Muscle of back (tissue), 13 donors: ENCODE measurements around the gene OR5K3. TPM values are rescaled to one million over a fixed set of nuclear protein-coding genes. Genes with fewer than 3 reads are reported as not detected.
"Not testable (repeated sequence)": the region's sequence is repeated elsewhere in the genome, so short reads cannot be mapped to it uniquely, and the experiment has no call there.

ENCODE experiments used
- DNase-seq, 3 donors: peaks; one replicate each; pipeline versions ENCODE4 v3.0.0 to v3.0.0-alpha.2; 2013
- long read RNA-seq, 9 donors: transcript quantifications; one replicate each; lab custom pipeline, GENCODE V29; 2026
- polyA plus RNA-seq, 10 donors: library from polyadenylated mRNA; unstranded; fragments of 120-200 nt; gene quantifications; one replicate each; pipeline ENCODE4 v1.2.1, GENCODE V29; 2013; ENCODE audit not compliant: insufficient read length in 10 of 10

OR5K3 gene, protein sequence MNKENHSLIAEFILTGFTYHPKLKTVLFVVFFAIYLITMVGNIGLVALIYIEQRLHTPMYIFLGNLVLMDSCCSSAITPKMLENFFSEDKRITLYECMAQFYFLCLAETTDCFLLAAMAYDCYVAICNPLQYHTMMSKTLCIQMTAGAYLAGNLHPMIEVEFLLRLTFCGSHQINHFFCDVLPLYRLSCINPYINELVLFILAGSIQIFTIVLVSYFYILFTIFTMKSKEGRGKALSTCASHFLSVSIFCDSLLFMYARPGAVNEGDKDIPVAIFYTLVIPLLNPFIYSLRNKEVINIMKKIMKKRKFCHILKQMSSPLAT
- polyA plus RNA-seq, result not detected
- long read RNA-seq, donor 1, result 0 reads
- long read RNA-seq, donor 2, result 0 reads
- long read RNA-seq, donor 3, result 0 reads
- long read RNA-seq, donor 4, result 0 reads
- long read RNA-seq, donor 5, result 0 reads
- long read RNA-seq, donor 6, result 0 reads
- long read RNA-seq, donor 7, result 0 reads
- long read RNA-seq, donor 8, result 0 reads
- long read RNA-seq, donor 9, result 0 reads

DNA sequence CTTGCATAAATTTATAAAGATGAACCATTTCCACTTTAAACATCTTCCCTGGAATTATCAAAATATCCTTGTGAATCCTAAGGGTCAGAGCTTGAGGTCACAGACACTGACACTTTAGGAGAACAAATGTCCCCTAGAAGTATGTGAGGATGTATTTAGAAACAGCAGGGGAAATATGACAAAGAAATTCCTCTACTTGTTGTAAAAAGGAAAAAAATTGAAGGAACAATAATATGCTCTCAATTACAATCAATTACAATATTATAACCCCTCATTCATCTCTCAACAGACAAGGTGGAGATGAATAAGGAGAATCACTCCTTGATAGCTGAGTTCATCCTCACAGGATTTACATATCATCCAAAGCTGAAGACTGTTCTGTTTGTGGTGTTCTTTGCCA is at the start of gene OR5K3:
OR5K3 (plus strand) TSS at position 301 of the 400 bp plus-strand sequence; CDS start at position 301, 0 bp downstream.
- DNase-seq, result no peak

DNA sequence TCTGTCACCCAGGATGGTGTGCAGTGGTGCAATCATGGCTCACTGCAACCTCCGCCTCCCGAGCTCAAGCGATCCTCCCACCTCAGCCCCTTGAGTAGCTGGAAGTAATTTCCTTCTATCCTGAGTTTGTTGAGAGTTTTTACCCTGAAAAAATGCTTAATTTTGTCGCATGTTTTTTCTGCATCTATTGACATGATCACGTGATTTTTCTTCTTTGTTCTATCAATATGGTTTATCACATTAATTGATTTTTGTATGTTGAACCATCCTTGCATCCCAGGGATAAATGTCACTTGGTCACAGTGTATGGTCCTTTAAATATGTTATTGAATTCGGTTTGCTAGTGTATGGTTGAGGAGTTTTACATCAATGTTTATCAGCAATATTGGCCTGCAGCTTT is 48.7 kb upstream of the OR5K3 start:
- no peak for DNase-seq

DNA sequence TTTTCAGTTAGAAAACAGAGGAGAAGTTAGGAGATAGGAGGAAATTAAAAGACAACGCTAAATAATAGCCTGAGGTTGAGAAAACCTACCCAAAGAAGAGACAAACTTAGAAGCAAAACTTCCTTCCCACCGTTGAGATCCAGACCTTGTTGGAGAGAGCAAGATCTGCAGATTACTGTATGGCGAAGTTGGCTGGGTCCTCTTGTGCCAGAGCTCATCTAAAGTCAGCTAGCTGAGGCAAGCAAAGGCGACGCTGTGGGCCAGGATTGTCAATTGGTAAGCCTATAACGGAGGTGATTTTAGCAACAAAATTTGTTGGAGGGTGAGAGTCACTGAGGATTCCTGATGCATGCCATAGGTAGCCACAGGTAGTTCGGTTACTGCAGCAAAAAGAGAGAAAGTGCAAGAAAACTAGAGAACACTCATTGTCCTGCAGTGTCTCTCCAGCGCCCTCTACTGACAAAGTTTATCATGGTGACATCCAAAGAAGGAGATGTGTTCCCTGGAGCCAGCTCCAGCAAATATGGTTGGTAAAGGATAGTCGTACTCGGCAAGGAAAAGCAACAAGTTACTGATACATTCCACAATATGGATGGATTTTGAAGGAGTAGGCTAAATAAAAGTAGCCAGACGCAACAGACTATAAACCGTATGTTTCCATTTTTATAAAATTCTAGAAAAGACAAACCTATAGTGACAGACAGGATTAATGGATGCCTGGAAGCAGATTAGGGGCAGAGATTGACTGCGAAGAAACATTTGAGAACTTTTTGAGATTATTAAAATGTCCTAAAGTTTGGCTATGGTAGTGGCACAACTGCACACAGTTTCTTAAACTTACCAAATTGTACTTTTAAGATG is 46.6 kb upstream of the OR5K3 start:
- peak in 2 of 3 donors; percentile 14 for DNase-seq

DNA sequence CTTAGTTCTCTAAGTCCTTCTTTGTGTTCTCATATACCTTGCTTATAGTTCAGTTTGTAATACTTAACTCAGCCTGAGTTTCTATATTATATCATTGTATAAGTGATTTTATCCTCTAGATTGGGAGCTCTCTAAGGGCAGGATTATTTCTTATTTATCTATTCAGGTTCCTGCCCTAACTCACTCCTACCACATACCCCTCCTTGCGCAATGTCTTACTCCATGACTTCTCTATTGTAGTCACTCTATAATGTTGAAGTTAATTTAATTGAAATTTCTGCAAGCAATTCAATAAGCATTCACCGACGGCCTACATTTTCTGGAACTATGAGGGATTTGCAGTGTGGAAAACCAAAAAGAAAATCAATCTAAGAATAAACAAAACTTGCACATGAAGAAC is 40.4 kb upstream of the OR5K3 start:
- DNase-seq, result no peak

DNA sequence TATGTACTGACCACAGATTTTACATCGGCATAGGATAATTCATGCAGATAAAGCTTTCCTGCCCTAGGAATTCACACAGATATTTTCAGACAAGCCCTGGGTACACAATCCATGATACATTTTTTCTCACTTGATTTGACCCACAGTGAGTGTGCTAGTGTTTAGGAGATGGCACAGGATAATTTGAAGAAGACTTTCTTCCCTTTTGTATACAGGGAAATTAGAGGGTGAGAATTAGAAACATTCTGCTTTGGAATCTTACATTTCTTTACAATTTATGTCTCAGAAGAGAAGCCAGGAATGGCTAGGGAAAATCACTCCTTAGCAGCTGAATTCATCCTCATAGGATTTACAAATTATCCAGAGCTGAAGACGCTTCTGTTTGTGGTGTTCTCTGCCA is 36.9 kb upstream of the OR5K3 start, which contains the start of gene OR5K4:
OR5K4 (plus strand) TSS at position 301 of the 400 bp plus-strand sequence; CDS start at position 301, 0 bp downstream.
- DNase-seq, result no peak

DNA sequence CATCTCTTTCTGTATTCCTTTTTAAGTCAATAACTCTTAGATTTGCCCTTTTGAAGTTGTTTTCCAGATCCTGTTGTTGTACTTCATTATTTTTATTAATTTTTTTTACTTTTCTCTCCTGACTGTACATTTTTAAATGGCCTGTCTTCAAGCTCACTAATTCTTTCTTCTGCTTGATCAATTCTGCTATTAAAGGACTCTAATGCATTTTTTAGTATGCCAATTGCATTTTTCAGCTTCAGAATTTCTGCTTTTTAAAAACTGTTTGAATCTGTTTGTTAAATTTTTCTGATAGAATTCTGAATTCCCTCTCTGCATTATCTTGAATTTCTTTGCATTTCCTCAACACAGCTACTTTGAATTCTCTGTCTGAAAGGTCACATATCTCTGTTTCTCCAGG is 31.2 kb upstream of the OR5K3 start:
- DNase-seq, result no peak

DNA sequence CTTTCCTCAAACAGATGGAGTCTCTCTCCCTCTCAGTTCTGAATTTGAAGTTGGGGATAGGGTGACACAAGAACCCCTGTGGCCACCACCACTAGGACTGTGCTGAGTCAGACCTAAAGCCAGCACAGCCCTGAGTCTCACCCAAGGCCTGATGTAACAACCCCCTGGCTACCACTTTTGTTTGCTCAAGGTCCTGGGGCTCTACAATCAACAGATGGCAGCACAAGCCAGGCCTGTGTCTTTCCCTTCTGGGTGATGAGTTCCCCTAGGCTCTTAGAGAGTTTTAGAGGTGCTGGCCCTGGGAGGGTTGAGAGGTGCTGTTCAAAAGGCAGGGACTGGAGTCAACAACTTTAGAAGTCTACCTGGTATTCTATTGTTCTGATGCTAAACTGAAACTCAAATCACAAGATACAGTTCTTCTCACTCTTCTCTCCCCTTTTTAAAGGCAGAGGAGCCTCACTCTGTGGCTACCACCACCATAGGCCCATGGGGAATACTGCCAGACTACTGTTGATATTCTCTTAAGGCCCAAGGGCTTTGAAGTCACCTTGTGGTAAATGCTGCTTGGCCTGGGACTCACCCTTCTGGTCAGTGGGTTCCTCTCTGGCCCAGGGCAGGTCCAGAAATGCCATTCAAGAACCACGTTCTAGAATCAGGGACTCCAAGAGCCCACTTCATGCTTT is 30.3 kb upstream of the OR5K3 start:
- no peak for DNase-seq

DNA sequence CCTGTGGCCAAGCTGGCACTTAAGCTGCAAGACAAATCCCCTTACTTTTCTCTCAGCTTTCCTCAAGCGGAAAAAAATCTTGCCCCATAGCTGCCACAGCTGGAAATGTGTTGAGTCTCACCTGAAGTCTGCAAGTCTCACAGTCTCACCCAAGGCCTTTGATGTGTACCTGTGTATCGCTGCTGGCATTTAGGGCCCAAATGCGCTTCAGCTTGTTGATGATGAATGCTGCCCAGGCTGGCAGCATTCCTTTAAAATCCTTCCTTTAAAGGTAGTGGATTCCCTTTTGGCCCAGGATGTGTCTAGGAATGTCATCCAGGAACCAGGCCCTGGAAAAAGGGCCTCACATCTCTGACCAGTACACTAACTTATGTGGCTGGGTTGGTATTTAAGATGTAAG is 29.8 kb upstream of the OR5K3 start:
- no peak for DNase-seq

DNA sequence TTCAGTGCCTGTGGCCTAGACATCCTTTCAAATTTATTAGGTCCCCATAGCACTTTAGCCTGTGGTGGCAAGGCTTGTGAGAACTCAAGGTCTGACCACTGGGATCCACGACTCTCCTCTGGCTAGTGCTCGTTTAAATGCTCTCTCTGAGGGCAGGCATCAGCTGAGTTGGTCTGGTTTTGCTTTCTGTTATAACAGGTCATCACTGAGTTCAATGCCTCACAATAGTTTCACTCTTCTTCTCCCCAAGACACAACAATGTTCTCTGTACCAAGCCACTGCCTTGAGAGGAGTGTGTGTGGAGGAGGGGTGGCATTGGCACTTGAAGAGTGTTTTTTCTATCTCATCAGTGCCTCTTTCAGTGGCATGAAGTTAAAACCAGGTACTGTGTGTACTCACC is 29.2 kb upstream of the OR5K3 start:
- DNase-seq, result no peak

DNA sequence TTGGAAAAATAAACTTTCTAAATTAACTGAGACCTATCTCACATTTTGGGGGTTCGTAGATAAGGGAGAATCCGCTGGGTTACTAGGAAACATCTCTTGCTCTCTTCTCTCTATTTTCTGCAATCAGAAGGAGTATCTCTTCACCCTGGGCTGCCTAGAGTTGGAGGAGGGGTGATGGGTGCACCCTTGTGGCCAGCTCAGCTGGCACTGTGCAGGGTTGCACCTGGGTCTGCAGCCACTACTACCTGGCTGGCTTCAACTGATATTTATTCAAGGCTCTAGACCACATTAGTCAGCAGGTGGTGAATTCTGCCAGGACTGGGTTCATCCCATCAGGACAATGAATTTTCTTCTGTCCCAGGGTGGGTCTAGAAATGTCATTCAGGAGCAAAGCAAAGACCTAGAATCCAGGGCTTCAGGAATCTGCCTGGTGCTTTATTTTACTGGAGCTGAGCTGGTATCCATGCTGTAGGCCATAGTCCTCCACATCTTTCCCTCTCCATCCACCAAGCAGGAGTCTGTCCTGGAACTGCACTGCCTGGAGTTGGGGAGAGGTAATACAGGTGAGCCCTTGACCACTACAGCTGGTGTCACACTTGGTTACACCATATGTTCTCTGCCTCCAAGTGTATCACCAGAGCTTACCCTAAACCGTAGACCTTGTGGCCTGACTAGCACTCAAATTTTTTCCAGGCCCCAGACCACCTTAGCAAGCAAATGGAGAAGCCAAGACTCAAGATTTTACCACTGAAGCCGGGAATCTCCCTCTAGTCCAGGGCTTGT is 22.8 kb upstream of the OR5K3 start:
- no peak for DNase-seq

DNA sequence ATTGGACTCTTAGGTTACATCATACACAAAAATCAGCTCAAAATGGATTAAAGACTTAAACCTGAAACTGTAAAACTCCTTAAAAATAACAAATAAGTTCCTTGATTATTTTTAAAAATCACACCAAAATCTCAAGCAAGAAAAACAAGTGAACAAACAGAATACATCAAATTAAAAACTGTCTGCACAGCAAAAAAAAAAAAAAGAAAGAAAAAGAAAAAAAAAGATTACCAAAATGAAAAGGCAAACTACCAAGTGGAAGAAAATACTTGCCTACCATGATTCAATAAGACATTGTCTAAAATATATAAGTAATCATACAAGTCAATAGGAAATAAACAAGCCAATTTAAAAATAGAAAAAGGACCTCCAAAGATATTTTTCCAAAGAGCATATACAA is 19.3 kb upstream of the OR5K3 start:
- no peak for DNase-seq

DNA sequence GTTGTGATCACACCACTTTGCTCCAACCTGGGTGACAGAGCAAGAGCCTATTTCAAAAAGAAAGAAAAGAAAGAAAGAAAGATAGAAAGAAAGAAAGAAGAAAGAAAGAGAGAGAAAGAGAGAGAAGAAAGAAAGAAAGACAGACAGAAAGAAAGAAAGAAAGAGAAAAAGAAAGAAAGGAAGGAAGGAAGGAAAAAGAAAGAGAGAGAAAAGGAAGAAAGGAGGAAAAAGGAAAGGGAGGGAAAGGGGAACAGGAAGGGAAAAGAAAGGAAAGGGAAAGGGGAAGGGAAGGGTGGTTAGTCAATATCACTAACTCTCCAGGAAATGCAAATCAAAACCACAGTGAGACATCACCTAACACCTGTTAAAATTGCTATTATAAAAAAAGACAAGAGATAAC is 18.6 kb upstream of the OR5K3 start:
- no peak for DNase-seq

DNA sequence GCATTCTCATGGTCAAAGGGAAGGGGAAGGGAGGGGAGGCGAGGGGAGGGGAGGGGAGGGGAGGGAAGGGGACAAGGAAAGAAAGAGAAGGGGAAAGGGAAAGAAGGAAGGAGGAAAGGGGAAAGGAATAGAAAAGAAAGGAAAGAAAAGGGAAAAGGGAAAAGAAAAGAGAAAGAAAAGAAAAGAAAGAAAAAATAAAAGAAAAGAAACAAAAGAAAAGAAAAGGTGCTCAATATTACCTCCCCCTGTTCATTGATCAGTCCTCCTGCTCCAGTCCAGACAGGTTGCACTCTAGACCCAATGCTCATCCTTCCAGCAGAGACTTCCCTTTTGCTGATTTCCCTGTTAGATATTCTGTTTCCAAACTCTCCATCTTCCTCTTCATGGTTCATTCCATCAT is 18.0 kb upstream of the OR5K3 start:
- no peak for DNase-seq

DNA sequence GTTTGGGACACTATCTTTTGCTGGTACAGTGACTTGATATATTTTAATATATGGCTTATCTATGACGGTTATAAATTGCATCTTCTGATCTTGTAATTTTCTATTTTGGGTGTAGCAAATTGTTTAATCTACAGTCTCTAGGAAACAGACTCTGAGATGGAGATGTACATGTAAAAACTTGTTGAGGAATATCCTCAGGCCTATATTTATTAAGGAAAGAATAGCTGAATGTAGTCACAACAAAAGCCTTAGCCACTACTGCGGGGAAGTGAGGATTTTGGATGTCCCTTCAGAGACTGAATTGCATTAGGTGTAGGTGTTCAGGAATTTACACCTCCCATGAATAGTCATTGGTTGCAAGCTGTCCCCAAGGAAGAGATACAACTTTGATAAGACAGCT is 13.8 kb upstream of the OR5K3 start:
- no peak for DNase-seq

DNA sequence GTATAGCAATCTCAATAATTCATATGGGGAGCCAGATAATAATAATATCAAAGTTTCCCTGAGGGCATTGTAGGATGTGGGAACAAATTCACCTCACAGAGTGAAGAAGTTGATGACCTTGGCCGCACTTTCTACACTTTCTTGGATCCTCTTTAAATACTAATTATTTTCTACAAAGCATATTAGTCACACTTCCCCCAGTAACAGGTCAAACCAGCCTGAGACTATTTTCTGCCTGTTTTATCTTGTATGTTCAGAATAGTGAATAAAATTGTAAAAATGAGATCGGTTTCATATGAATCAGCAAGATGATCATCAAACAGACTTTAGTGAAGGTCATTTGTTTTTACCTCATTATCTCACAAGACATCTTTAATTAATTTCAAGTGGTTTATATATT is 2.3 kb upstream of the OR5K3 start:
- DNase-seq, result no peak

DNA sequence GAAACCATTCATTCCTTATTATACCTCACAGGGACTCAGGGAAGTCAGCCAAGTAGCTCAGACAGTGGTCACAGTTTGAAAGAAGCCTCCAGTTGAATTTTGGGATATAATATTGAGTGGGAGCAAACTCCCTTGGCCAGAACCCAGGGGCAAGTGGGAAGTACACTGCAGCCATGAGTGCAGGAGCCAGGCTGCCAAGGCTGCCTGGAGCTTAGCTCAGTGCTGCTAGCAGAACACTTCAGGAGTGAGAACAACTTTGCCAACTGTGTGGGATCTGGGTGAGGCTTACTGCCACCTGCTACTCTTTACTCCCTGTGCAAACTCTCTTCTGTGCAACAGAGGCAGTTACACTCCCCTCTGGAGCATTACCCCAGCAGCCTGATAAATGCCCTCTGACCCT is 4.6 kb downstream of the OR5K3 start:
- no peak for DNase-seq

DNA sequence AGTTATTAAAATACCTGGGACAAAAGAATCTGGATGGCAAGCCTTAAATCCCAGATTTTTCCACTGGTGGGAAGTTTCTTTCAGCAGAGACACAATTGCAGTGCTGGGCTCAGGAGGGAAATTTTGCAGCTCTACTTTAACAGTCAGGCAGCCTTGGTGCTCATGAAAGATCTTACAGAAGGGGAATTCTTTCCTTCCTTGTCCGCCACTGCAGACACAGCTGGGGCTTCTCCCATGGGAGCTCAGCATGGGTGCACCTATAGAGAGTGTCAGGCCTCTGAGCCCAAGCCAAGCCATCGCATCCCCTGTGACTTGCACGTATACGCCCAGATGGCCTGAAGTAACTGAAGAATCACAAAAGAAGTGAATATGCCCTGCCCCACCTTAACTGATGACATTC is 6.0 kb downstream of the OR5K3 start:
- not testable (repeated sequence) for DNase-seq

DNA sequence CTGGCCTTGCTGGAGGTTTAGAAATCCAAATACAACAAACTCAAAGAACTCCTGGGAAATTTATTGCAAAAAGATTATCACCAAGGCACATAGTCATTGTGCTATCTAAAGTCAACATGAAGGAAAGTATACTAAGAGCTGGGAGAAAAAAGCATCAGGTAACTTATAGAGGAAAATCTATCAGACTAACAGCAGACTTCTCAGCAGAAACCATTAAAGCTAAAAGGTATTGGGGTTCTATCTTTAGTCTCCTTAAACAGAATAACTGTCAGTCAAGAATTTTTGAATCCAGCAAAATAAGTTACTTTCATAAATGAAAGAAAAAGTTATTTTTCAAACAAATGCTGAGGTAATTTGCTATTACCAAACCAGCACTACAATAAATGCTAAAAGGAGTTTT is 8.0 kb downstream of the OR5K3 start:
- DNase-seq, result no peak

DNA sequence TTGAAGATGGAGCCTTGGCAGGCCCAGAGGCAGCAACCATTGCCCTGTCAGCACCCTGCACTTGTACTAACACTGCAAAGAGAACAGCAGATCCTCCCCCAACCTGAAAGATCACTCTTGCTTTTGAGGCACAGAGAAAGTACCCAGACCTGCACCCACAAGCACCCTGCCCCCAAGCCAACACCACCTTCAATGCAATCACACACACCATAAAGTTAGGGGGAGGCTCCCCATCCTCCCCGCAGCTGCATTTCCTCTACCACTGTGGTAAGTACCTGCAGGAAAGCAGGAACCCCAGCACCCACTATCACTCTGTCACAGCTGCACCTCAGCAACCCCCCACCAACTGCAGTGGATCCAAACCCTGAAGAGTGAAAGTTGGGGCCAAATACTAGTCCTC is 12.0 kb downstream of the OR5K3 start:
- DNase-seq, result no peak

DNA sequence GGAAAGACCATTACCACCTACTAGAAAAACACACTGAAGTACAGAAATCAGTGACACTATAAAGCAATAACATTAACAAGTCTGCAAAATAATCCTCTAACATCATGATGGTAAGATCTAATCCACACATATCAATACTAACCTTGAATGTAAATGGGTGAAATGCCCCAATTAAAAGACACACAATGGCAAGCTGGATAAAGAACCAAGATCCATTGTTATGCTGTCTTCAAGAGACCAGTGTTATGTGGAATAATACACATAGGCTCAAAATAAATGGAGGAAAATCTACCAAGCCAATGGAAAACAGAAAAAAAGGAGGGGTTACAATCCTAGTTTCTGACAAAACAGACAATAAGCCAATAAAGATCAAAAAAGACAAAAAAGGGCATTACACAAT is 13.5 kb downstream of the OR5K3 start:
- DNase-seq, result no peak

DNA sequence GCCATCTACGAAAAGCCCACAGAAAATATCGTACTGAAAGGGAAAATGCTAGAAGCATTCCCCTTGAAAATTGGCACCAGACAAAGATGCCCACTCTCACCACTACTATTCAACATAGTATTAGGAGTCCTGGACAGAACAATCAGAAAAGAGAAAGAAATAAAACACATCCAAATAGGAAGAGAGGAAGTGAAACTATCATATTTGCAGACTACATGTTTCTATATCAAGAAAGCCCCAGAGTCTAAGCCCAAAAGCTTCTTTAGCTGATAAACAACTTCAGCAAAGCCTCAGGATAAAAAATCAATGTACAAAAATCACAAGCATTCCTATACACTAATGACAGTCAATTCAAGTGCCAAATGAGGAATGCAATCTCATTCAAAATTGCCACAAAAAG is 15.6 kb downstream of the OR5K3 start:
- DNase-seq, result no peak
